ENCODE data around the gene PRKAR2B. TPM values are rescaled to one million over a fixed set of nuclear protein-coding genes. Genes with fewer than 3 reads are reported as not detected.

Gene PRKAR2B
- total RNA-seq, 1 experiment from 2014 or later = 15.1 TPM

DNA sequence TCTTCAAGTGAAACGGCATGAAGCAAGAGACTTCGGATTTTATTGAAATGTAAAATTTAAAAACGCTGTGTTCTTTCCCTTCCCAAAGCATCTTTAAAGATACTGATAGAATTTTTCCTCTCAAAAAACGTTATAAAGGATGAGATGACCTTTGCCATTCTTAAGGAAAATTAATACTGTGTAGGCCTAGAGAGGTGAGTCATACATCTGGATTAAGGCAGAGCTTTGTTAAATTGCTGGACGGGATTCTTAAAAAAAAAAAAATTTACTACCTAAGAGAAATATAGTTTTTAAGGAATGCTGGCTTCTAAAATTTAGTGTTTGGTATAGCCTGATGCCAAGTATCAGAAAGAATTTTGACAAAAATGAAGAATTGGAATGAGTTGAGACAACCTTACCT is 118.0 kb downstream of the PRKAR2B start:
- intact Hi-C loops (cut with micrococcal nuclease) = no loop called here

More for the DNA sequence above, 118.0 kb downstream of the PRKAR2B start:
- Histone ChIP-seq H3K4me1 (ENCODE audit: control insufficient read depth in 1 of 2, insufficient read depth in 2 of 2, low read length in 2 of 2) (peaks cover 0 to 5% of the 10 kb centered on the region in 2 experiments; a peak in 3 of 4 replicates), H3K9me2 (ENCODE audit: insufficient read depth) (no peaks in the 10 kb centered on the region), H2AFZ (ENCODE audit: low read depth, low read length, poor library complexity, severe bottlenecking) (no peak overlapping the region), H3K4me3 (replicated peaks in 1 of 2; ENCODE audit: low read depth in 1 of 2, low read length in 2 of 2) (no peak overlapping the region), H4K20me1 (ENCODE audit: insufficient read depth) (no peaks in the 10 kb centered on the region), H3K36me3 (ENCODE audit: control insufficient read depth in 1 of 2, insufficient read depth in 2 of 2, low read length in 2 of 2) (no peaks in the 10 kb centered on the region), H3K9me3 (ENCODE audit: control insufficient read depth in 1 of 2, insufficient read depth in 1 of 2, low read depth in 1 of 2, low read length in 2 of 2) (no peaks in the 10 kb centered on the region), H3K9ac (ENCODE audit: low read length) (no peak overlapping the region), H3K27me3 (ENCODE audit: insufficient read depth, low read length) (no peaks in the 10 kb centered on the region), H3K27ac (ENCODE audit: low read depth, low read length) (no peak overlapping the region), H3K79me2 (ENCODE audit: insufficient read depth, low read length) (no peaks in the 10 kb centered on the region), H3K4me2 (ENCODE audit: low read length) (no peak overlapping the region)
- no peak for DNase-seq (ENCODE audit: low read depth, low spot score)
- no TSS peak for BruUV-seq (replicated peaks)
- POLR2A ChIA-PET = no interaction called here
- CTCF ChIA-PET = interaction anchor here (0.6 to 1.8 kb wide), 2 partner anchors 12 to 712 kb away, joined by 3 to 5 read pairs; no protein-coding TSS in a partner anchor
- RAD21 ChIA-PET (ENCODE audit: low non-redundant PET in 1 of 2, low total read pairs in 2 of 2, uncharacterized antibody in 2 of 2, unreplicated experiment in 2 of 2) = interaction anchor here in 1 of 2 experiments (0.7 kb wide), 1 partner anchor 454 kb away, joined by 3 read pairs; no protein-coding TSS in a partner anchor
- no peak for ATAC-seq
- TF ChIP-seq JUND (IDR thresholded peaks at IDR 0.05) = no peak
- TF ChIP-seq TCF7L2 (IDR thresholded peaks at IDR 0.05; ENCODE audit: borderline replicate concordance, extremely low read depth, insufficient read depth, insufficient read length) = no peak
- no peak for TF ChIP-seq MAX (IDR thresholded peaks at IDR 0.05)
- no peak for TF ChIP-seq ZFX (IDR thresholded peaks at IDR 0.05)
- TF ChIP-seq FOSL1 (IDR thresholded peaks at IDR 0.05; ENCODE audit: low read depth) = no peak
- no peak for TF ChIP-seq EZH2phosphoT487 (IDR thresholded peaks at IDR 0.05; ENCODE audit: borderline replicate concordance)
- no peak for TF ChIP-seq EZH2 (IDR thresholded peaks at IDR 0.05)
- no peak for TF ChIP-seq ZNF274 (IDR thresholded peaks at IDR 0.05; ENCODE audit: low read depth, low read length)
- TF ChIP-seq, protein P1, sequence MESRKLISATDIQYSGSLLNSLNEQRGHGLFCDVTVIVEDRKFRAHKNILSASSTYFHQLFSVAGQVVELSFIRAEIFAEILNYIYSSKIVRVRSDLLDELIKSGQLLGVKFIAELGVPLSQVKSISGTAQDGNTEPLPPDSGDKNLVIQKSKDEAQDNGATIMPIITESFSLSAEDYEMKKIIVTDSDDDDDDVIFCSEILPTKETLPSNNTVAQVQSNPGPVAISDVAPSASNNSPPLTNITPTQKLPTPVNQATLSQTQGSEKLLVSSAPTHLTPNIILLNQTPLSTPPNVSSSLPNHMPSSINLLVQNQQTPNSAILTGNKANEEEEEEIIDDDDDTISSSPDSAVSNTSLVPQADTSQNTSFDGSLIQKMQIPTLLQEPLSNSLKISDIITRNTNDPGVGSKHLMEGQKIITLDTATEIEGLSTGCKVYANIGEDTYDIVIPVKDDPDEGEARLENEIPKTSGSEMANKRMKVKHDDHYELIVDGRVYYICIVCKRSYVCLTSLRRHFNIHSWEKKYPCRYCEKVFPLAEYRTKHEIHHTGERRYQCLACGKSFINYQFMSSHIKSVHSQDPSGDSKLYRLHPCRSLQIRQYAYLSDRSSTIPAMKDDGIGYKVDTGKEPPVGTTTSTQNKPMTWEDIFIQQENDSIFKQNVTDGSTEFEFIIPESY (IDR thresholded peaks at IDR 0.05; ENCODE audit: extremely low read depth, insufficient replicate concordance, low read length) = no peak
- TF ChIP-seq, protein P2, sequence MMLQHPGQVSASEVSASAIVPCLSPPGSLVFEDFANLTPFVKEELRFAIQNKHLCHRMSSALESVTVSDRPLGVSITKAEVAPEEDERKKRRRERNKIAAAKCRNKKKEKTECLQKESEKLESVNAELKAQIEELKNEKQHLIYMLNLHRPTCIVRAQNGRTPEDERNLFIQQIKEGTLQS (IDR thresholded peaks at IDR 0.05) = no peak
- TF ChIP-seq CTCF (IDR thresholded peaks at IDR 0.05 in 2 of 3, conservative IDR thresholded peaks at IDR 0.05 in 1 of 3; ENCODE audit: borderline replicate concordance in 1 of 3, insufficient read depth in 1 of 3, low read depth in 2 of 3, low read length in 2 of 3) = no peak
- TF ChIP-seq EGR1 (IDR thresholded peaks at IDR 0.05; ENCODE audit: low read depth) = no peak
- no peak for TF ChIP-seq SRF (IDR thresholded peaks at IDR 0.05; ENCODE audit: low read depth)
- TF ChIP-seq POLR2AphosphoS5 (IDR thresholded peaks at IDR 0.05; ENCODE audit: low read depth, low read length) = no peak
- no peak for TF ChIP-seq ELF1 (IDR thresholded peaks at IDR 0.05; ENCODE audit: borderline replicate concordance, low read depth)
- no peak for TF ChIP-seq YY1 (IDR thresholded peaks at IDR 0.05; ENCODE audit: extremely low read depth, insufficient replicate concordance, low read depth, low read length)
- TF ChIP-seq SIN3A (IDR thresholded peaks at IDR 0.05; ENCODE audit: low read depth) = no peak
- no peak for TF ChIP-seq CEBPB (IDR thresholded peaks at IDR 0.05; ENCODE audit: low read depth)
- no peak for TF ChIP-seq SP1 (IDR thresholded peaks at IDR 0.05; ENCODE audit: low read depth)
